GM21723 (cell line): ENCODE measurements around the gene MRPL58.
"Not testable (repeated sequence)": the region's sequence is repeated elsewhere in the genome, so short reads cannot be mapped to it uniquely, and the experiment has no call there.

Experiments
- ATAC-seq: cut with Tn5 transposase; IDR thresholded peaks from one replicate; pipeline ENCODE4 v1.9.1; 2021; ENCODE audit warnings: mild to moderate bottlenecking, moderate library complexity; ENCODE audit not compliant: unreplicated experiment

Gene MRPL58

DNA sequence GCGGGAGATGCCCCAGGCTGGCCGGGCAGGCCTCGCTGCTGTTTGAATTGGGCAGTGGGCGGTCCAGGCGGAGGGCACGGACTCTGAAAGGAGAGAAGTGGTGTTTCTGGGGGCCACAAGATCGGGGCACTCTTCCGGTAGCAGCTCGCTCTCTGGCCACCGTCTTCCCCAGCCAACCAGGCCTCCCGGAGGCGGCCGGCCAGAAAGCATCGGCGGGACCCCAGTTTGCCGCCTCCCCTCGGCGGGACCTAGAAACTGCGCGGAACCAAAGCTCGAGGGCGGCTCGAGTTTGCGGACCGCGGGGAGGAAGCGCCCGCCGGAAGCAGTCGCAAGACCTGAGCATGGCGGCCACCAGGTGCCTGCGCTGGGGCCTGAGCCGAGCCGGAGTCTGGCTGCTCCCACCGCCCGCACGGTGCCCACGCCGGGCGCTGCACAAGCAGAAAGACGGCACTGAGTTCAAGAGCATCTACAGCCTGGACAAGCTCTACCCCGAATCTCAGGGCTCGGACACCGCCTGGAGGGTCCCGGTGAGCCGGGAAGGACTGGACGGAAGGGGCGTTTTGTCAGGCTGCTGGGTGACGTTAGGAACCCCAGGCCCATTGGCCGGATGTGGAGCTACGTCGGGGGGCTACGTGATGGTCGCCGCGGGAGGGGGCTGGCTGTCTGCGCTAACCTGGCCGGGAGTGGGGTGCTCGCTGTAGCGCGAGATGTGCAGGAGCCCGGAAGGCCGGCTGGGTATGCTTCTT, at the start of gene MRPL58:
Gene MRPL58 (plus strand): TSS at position 325 of the 746 bp plus-strand sequence. CDS start 17 bp downstream, at position 342.
- ATAC-seq: peak; percentile 81

DNA sequence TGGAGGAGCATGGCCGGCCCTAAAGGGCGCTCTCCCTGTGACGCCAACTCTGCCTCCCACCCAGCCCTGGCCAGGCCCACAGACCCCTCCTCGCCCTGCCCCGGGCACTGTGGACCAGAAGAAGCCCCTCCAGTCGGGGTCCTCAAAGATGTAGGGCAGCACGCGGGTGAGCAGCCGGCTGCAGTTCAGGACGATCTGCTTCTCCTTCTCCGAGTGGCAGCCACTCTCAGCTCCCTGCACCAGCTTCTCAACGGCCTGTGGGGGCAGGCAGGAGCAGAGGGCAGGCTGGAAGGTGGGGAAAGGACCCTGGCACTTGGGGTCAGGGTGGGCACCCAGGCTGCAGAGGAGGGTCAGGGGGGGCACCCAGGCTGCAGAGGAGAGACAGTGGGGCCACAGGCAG, 48.8 kb upstream of the MRPL58 start:
- ATAC-seq: no peak

DNA sequence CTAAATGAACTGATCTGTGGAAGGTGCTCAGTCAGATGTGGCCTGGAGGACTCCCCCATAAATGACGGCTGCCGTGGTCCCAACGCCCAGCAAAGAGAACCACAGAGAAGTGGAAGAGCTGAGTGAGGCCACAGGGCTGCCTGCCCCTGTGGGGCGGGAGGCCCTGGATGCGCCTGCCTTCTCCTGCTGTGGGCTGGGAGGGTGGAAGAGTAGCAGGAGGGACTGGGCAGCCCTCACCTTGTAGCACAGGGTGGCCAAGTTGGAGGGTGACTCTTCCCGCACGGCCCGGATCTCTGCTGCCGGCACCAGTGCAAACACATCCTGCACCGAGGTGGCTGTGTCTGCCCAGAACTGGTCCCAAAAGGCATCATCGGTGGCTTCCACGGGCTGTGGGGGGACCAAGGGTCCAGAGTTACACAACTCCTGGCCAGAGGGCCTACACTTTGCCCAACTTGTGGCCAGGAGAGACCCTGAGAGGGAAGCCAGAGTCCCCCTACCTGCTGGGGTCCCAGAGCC, 48.2 kb upstream of the MRPL58 start:
- ATAC-seq: no peak

DNA sequence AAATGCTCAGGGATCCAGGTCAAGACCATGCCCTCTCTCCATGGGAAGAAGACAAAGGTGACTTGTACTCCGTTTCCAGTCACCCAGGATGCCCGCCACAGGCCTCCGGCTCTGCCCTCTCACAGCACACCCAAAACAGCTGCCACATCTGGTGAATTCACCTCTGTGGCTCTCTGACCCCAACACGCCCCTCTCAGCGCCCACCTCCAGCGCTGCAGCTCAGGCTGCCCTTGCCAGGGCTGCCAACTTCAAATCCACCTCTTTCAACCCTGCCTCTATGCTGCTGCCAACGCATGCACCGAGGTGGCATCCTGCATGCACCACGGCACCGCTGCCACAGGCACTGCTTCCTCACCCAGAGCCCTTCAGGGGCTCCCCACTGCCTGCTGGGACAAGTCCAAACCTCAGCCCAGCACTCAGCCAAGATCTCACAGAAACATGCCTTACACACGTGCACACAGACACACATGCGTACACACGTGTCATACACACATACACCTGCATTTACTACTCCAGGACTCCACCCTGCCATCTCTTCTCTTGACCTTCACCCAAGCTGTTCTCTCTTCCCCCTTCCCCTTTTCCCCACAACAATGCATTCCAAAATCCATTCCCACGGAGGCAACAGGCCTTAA, 47.4 kb upstream of the MRPL58 start:
- no peak for ATAC-seq

- no peak for ATAC-seq
Measured at GRCh38 chr17:74968361-74968780, 44.1 kb upstream of the MRPL58 start.

GRCh38 chr17:74969501-74969900, 43.0 kb upstream of the MRPL58 start:
- not testable (repeated sequence) for ATAC-seq

DNA sequence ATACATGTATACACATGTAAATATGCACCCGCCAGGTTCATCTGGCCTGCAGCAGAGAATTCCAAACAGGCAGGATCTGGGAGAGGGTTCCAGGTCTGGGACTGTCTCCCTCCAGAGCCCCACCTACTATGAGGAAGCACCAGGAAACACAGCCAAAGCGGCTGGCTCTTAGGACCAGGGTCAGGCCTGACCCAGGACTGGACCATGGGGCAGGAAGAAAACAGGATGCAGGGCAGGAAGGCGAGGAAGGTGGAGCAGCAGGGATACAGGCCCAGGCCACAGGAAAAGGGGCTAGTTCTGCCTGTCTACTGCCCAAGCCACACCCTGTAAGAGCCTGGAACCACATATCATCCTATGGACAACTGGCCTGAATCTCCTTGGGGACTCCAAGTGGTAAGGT, 42.1 kb upstream of the MRPL58 start:
- ATAC-seq: no peak

GRCh38 chr17:74971069-74971841, 41.2 kb upstream of the MRPL58 start:
- no peak for ATAC-seq

GRCh38 chr17:74971842-74972106, 40.7 kb upstream of the MRPL58 start:
- ATAC-seq: no peak

DNA sequence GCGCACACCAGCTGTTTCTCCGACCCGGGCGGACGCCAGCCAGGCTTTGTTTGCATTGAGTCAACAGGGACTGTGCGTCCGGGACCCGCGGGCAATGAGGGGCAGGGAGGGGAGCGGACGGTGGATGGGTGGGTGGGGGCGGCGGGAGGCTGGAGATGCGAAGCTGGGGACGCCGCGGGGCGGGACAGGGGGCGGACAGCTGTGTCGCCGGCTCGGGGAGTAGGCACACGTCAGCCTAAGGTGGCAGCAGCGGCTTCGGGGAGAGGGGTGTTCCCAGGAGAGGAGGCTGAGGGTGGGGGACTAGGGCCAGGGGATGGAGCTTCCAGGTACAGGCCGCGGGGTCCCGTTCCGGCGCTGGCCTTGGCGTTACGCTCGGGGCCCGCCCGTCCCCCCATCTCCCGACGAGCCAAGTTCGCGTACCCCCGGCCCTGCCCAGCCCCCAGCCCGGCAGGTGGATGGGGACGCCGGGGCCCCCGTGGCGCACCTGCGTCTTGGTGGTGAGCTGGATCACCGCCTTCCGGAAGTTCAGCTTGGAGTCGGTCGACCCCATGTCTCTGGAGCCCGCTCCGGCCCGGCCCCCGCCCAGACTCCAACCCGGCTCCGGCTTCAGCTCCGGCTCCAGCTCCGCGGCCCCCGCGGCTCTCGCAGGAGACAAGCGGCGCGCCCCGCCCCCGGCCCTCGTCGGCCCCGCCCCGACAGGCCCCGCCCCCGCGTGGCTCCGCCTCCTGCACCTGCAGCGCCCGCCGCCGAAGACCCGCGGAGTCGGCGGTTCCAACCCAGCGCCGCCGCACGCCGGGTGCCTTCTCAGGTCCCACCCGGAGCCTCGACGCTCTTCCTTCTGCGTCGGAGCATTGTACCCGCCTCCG, 40.1 kb upstream of the MRPL58 start, which contains the start of gene HID1:
Gene HID1 (minus strand): TSS at position 653 of the 866 bp plus-strand sequence. CDS start 103 bp downstream, at position 550.
- no peak for ATAC-seq

GRCh38 chr17:74972973-74973328, 39.5 kb upstream of the MRPL58 start:
- no peak for ATAC-seq

GRCh38 chr17:74975943-74976342, 36.5 kb upstream of the MRPL58 start:
- no peak for ATAC-seq

DNA sequence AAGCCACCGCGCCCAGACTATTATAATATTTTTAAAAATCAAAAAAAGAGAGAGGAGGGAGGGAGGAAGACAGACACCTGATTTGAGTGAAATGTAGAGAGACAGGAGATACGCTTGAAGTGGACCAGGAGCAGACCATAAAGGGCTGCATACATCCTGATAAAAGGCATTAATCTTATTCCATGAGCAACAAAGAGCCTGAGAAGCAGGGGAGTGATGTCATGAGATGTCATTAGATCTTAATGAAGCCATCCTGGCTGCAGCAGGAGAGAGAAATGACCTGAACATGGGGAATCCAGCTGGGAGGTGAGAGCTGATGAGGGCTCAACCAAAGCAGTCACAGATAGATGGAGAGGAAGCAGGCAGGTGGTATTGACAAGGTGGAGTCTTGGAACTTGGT, 34.7 kb upstream of the MRPL58 start:
- ATAC-seq: no peak

DNA sequence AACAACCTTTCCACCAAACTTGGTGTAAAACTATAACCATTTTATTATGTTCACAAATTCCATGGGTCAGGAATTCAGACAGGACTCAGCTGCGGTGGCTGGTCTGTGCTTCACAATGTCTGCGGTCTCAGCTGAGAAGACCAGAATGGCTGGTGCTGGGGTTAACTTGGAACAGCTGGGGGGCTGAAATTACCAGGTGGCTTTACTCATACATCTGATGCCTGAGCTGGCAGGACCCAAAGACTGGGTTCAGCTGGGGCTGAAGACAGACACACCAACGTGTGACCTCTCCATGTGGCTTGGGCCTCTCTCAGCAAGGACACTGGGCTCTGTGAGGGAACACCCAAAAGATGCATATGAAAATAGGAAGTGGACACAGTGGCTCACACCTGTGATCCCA, 34.2 kb upstream of the MRPL58 start:
- no peak for ATAC-seq

DNA sequence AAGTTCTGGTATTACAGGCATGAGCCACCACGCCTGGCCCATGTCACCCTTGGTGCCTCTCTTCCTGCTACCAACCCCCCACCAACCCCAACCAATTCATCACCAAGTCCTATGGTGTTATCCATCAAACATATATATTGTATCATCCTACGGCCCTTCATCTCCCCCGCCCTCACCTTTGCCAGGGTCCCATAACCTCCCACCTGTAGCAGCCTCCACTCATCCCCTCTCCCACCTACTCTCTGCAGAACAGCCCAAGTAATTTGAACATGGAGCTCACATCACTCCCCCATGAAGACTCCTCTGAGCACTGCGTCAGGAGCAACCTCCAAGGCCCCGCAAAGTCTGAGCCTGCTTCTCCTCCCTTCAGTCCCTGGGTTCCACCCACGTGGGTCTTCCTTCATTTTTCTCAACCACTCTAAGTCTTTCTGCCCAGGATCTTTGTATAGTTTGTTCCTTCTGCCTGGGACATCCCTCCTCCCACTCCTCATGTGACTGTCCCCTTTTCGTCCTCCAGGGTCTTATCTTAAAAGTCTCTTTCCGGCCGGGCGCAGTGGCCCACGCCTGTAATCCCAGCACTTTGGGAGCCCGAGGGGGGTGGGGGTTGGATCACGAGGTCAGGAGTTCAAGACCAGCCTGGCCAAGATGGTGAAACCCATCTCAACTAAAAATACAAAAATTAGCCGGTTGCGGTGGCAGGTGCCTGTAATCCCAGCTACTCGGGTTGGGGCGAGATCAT, 32.9 kb upstream of the MRPL58 start:
- no peak for ATAC-seq

GRCh38 chr17:74981318-74981978, 31.0 kb upstream of the MRPL58 start:
- ATAC-seq: no peak

- ATAC-seq: no peak
Measured at GRCh38 chr17:74981979-74982662, 30.3 kb upstream of the MRPL58 start.

DNA sequence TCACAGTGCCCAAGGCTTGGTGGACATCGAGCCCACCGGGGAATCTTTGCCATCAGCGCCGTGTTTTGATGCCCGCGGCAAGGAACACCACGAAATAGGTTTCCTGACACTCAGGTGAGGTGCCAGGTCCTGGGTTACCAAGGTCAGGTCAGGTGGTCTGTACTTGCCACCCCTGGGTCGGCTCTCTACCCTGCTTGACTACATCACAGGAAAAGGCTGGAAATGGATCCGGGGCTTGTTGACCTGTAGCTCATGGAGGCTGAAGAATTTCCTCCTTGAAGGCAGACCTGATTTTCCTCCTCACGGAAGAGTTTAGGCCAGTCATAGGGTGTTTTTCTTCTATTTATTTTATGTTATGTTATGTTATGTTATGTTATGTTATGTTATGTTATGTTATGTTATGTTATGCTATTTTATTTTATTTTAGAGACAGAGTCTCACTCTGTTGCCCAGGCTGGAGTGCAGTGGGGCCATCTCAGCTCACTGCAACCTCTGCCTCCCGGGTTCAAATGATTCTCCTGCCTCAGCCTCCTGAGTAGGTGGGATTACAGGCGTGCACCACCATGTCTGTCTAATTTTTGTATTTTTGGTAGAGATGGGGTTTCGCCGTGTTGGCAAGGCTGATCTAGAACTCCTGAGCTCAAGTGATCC, 29.7 kb upstream of the MRPL58 start:
- not testable (repeated sequence) for ATAC-seq

- no peak for ATAC-seq
Measured at GRCh38 chr17:74986206-74986576, 26.3 kb upstream of the MRPL58 start.
